ENCODE measurements around the gene PARD3.

Gene PARD3

GRCh38 chr10:34543716-34544115 is 271.4 kb downstream of the PARD3 start:
- H3K4me3 ChIP-seq (ENCODE audit: extremely low read depth, insufficient read depth, low read length, poor library complexity, severe bottlenecking) = no peak overlapping the region
- H3K9me3 ChIP-seq (ENCODE audit: control insufficient read depth, low read length) = no peaks in the 10 kb centered on the region
- 100% methylated on average over 1 of the region's 2 CpGs for WGBS, 2 experiments (ENCODE audit: insufficient coverage in 2 of 2)
- peaks cover 6% of the 10 kb centered on the region for H3K4me1 ChIP-seq (ENCODE audit: control insufficient read depth, insufficient read depth, low read length, poor library complexity, severe bottlenecking)
- no peak overlapping the region for H3K27ac ChIP-seq (ENCODE audit: low read depth, low read length, severe bottlenecking)
- no peaks in the 10 kb centered on the region for H3K36me3 ChIP-seq (ENCODE audit: control insufficient read depth, insufficient read depth, low read length)

GRCh38 chr10:34540492-34540891 is 274.6 kb downstream of the PARD3 start:
- Histone ChIP-seq H3K4me1 (ENCODE audit: control insufficient read depth, insufficient read depth, low read length, poor library complexity, severe bottlenecking) (peaks cover 13% of the 10 kb centered on the region), H3K9me3 (ENCODE audit: control insufficient read depth, low read length) (no peaks in the 10 kb centered on the region), H3K4me3 (ENCODE audit: extremely low read depth, insufficient read depth, low read length, poor library complexity, severe bottlenecking) (no peak overlapping the region), H3K27ac (ENCODE audit: low read depth, low read length, severe bottlenecking) (no peak overlapping the region), H3K36me3 (ENCODE audit: control insufficient read depth, insufficient read depth, low read length) (no peaks in the 10 kb centered on the region)
- 89 to 91% methylated on average over 3 to 5 of the region's 7 CpGs for WGBS, 2 experiments (ENCODE audit: insufficient coverage in 2 of 2)

- Histone ChIP-seq H3K36me3 (ENCODE audit: control insufficient read depth, insufficient read depth, low read length) (no peaks in the 10 kb centered on the region), H3K27ac (ENCODE audit: low read depth, low read length, severe bottlenecking) (no peak overlapping the region), H3K9me3 (ENCODE audit: control insufficient read depth, low read length) (no peaks in the 10 kb centered on the region), H3K4me1 (ENCODE audit: control insufficient read depth, insufficient read depth, low read length, poor library complexity, severe bottlenecking) (peaks cover 13% of the 10 kb centered on the region), H3K4me3 (ENCODE audit: extremely low read depth, insufficient read depth, low read length, poor library complexity, severe bottlenecking) (no peak overlapping the region)
- WGBS, 2 experiments (ENCODE audit: insufficient coverage in 2 of 2) = 93 to 96% methylated on average over 11 to 12 of the region's 13 CpGs
Observed at GRCh38 chr10:34539533-34540315, 275.4 kb downstream of the PARD3 start.

- no peaks in the 10 kb centered on the region for H3K36me3 ChIP-seq (ENCODE audit: control insufficient read depth, insufficient read depth, low read length)
- peaks cover 13% of the 10 kb centered on the region for H3K4me1 ChIP-seq (ENCODE audit: control insufficient read depth, insufficient read depth, low read length, poor library complexity, severe bottlenecking)
- no peaks in the 10 kb centered on the region for H3K9me3 ChIP-seq (ENCODE audit: control insufficient read depth, low read length)
- peak overlapping the region; percentile 16 for H3K27ac ChIP-seq (ENCODE audit: low read depth, low read length, severe bottlenecking)
- H3K4me3 ChIP-seq (ENCODE audit: extremely low read depth, insufficient read depth, low read length, poor library complexity, severe bottlenecking) = no peak overlapping the region
- WGBS, 2 experiments (ENCODE audit: insufficient coverage in 2 of 2) = 55 to 82% methylated on average over 8 of the region's 10 CpGs
Observed at GRCh38 chr10:34538281-34538829, 276.7 kb downstream of the PARD3 start.

GRCh38 chr10:34537629-34538231 is 277.4 kb downstream of the PARD3 start:
- Histone ChIP-seq H3K4me3 (ENCODE audit: extremely low read depth, insufficient read depth, low read length, poor library complexity, severe bottlenecking) (no peak overlapping the region), H3K36me3 (ENCODE audit: control insufficient read depth, insufficient read depth, low read length) (no peaks in the 10 kb centered on the region), H3K4me1 (ENCODE audit: control insufficient read depth, insufficient read depth, low read length, poor library complexity, severe bottlenecking) (peaks cover 13% of the 10 kb centered on the region), H3K27ac (ENCODE audit: low read depth, low read length, severe bottlenecking) (no peak overlapping the region), H3K9me3 (ENCODE audit: control insufficient read depth, low read length) (no peaks in the 10 kb centered on the region)
- 90 to 100% methylated on average over 1 of the region's 6 CpGs for WGBS, 2 experiments (ENCODE audit: insufficient coverage in 2 of 2)

- Histone ChIP-seq H3K9me3 (ENCODE audit: control insufficient read depth, low read length) (peaks cover 8% of the 10 kb centered on the region), H3K27ac (ENCODE audit: low read depth, low read length, severe bottlenecking) (no peak overlapping the region), H3K4me3 (ENCODE audit: extremely low read depth, insufficient read depth, low read length, poor library complexity, severe bottlenecking) (no peak overlapping the region), H3K36me3 (ENCODE audit: control insufficient read depth, insufficient read depth, low read length) (no peaks in the 10 kb centered on the region), H3K4me1 (ENCODE audit: control insufficient read depth, insufficient read depth, low read length, poor library complexity, severe bottlenecking) (peaks cover 13% of the 10 kb centered on the region)
- WGBS, 2 experiments (ENCODE audit: insufficient coverage in 2 of 2) = 71% methylated on average over 1 of the region's 4 CpGs; no CpG with 5 or more reads in 1 of the 2 experiments
Observed at GRCh38 chr10:34535872-34536271, 279.2 kb downstream of the PARD3 start.

GRCh38 chr10:34530778-34531177 is 284.3 kb downstream of the PARD3 start:
- 82 to 90% methylated on average over 3 to 4 of the region's 4 CpGs for WGBS, 2 experiments (ENCODE audit: insufficient coverage in 2 of 2)
- Histone ChIP-seq H3K27ac (ENCODE audit: low read depth, low read length, severe bottlenecking) (no peak overlapping the region), H3K4me3 (ENCODE audit: extremely low read depth, insufficient read depth, low read length, poor library complexity, severe bottlenecking) (no peak overlapping the region), H3K4me1 (ENCODE audit: control insufficient read depth, insufficient read depth, low read length, poor library complexity, severe bottlenecking) (peaks cover 32% of the 10 kb centered on the region), H3K9me3 (ENCODE audit: control insufficient read depth, low read length) (peaks cover 8% of the 10 kb centered on the region), H3K36me3 (ENCODE audit: control insufficient read depth, insufficient read depth, low read length) (no peaks in the 10 kb centered on the region)

GRCh38 chr10:34528320-34528719 is 286.8 kb downstream of the PARD3 start:
- 0% methylated on average over 2 of the region's 3 CpGs; no CpG with 5 or more reads in 1 of the 2 experiments for WGBS, 2 experiments (ENCODE audit: insufficient coverage in 2 of 2)
- Histone ChIP-seq H3K9me3 (ENCODE audit: control insufficient read depth, low read length) (peaks cover 8% of the 10 kb centered on the region), H3K27ac (ENCODE audit: low read depth, low read length, severe bottlenecking) (peak overlapping the region; percentile 86), H3K4me1 (ENCODE audit: control insufficient read depth, insufficient read depth, low read length, poor library complexity, severe bottlenecking) (peaks cover 33% of the 10 kb centered on the region), H3K36me3 (ENCODE audit: control insufficient read depth, insufficient read depth, low read length) (no peaks in the 10 kb centered on the region), H3K4me3 (ENCODE audit: extremely low read depth, insufficient read depth, low read length, poor library complexity, severe bottlenecking) (no peak overlapping the region)

GRCh38 chr10:34526758-34527730 is 288.1 kb downstream of the PARD3 start:
- H3K4me1 ChIP-seq (ENCODE audit: control insufficient read depth, insufficient read depth, low read length, poor library complexity, severe bottlenecking) = peaks cover 33% of the 10 kb centered on the region
- H3K9me3 ChIP-seq (ENCODE audit: control insufficient read depth, low read length) = peaks cover 4% of the 10 kb centered on the region
- H3K36me3 ChIP-seq (ENCODE audit: control insufficient read depth, insufficient read depth, low read length) = no peaks in the 10 kb centered on the region
- H3K27ac ChIP-seq (ENCODE audit: low read depth, low read length, severe bottlenecking) = peak overlapping the region; percentile 86
- WGBS, 2 experiments (ENCODE audit: insufficient coverage in 2 of 2) = 74 to 93% methylated on average over 4 to 6 of the region's 7 CpGs
- H3K4me3 ChIP-seq (ENCODE audit: extremely low read depth, insufficient read depth, low read length, poor library complexity, severe bottlenecking) = no peak overlapping the region

- Histone ChIP-seq H3K4me3 (ENCODE audit: extremely low read depth, insufficient read depth, low read length, poor library complexity, severe bottlenecking) (no peak overlapping the region), H3K36me3 (ENCODE audit: control insufficient read depth, insufficient read depth, low read length) (no peaks in the 10 kb centered on the region), H3K4me1 (ENCODE audit: control insufficient read depth, insufficient read depth, low read length, poor library complexity, severe bottlenecking) (peaks cover 33% of the 10 kb centered on the region), H3K9me3 (ENCODE audit: control insufficient read depth, low read length) (no peaks in the 10 kb centered on the region), H3K27ac (ENCODE audit: low read depth, low read length, severe bottlenecking) (peak overlapping the region; percentile 86)
- 87 to 93% methylated on average over 3 of the region's 3 CpGs for WGBS, 2 experiments (ENCODE audit: insufficient coverage in 2 of 2)
Observed at GRCh38 chr10:34526186-34526585, 288.9 kb downstream of the PARD3 start.
